ENCODE data around the gene B3GAT1. TPM values are rescaled to one million over a fixed set of nuclear protein-coding genes. Genes with fewer than 3 reads are reported as not detected.

Gene B3GAT1
- polyA plus RNA-seq, 1 of the 3 experiments (the other 2 are of a cell fraction) = 0.15 TPM

GRCh38 chr11:134404575-134405341 lies 7.3 kb downstream of the B3GAT1 start:
- no peaks in the 10 kb centered on the region for H3F3A ChIP-seq (replicated peaks; ENCODE audit: insufficient read depth)
- CTCF ChIA-PET = interaction anchor here (0.6 to 1.9 kb wide), 2 partner anchors 103 to 175 kb away, joined by 3 to 5 read pairs; no protein-coding TSS in a partner anchor
- H4K20me1 ChIP-seq (ENCODE audit: insufficient read depth) = no peaks in the 10 kb centered on the region
- no peak overlapping the region for H2AFZ ChIP-seq (ENCODE audit: low read depth)
- no peak for TF ChIP-seq RFX5 (IDR thresholded peaks at IDR 0.05; ENCODE audit: low read length)
- no peak for TF ChIP-seq YY1 (IDR thresholded peaks at IDR 0.05; ENCODE audit: low read depth)
- no peak for TF ChIP-seq JUND (IDR thresholded peaks at IDR 0.05)
- no peak overlapping the region for H3K9ac ChIP-seq
- no peak overlapping the region for H3K4me2 ChIP-seq
- H3K36me3 ChIP-seq (replicated peaks in 1 of 2; ENCODE audit: control insufficient read depth in 1 of 2, insufficient read depth in 2 of 2, low read length in 1 of 2) = no peaks in the 10 kb centered on the region
- peak; percentile 27 for DNase-seq
- H3K4me1 ChIP-seq (ENCODE audit: control insufficient read depth in 1 of 2, insufficient read depth in 2 of 2, low read depth in 1 of 2, low read length in 1 of 2) = peaks cover 0 to 5% of the 10 kb centered on the region in 2 experiments; a peak in 1 of 4 replicates
- no peaks in the 10 kb centered on the region for H3K27me3 ChIP-seq (ENCODE audit: insufficient read depth)
- WGBS (ENCODE audit: low lambda C conversion rate) = 63% methylated on average over 16 of the region's 30 CpGs
- no peaks in the 10 kb centered on the region for H3K79me2 ChIP-seq (ENCODE audit: insufficient read depth)
- no peaks in the 10 kb centered on the region for H3K9me2 ChIP-seq
- no peak overlapping the region for H3K4me3 ChIP-seq (ENCODE audit: low read depth in 2 of 2, low read length in 1 of 2)
- POLR2A ChIA-PET = no interaction called here
- no peaks in the 10 kb centered on the region for H3K9me3 ChIP-seq
- no peak overlapping the region for H3K27ac ChIP-seq (ENCODE audit: low read depth in 2 of 2, low read length in 1 of 2)

- no peak overlapping the region for H3K27ac ChIP-seq (ENCODE audit: low read depth in 2 of 2, low read length in 1 of 2)
These were observed 9.1 kb downstream of the B3GAT1 start for GRCh38 chr11:134402910-134403309.

GRCh38 chr11:134401825-134402809 lies 9.9 kb downstream of the B3GAT1 start:
- TF ChIP-seq SIN3A (IDR thresholded peaks at IDR 0.05; ENCODE audit: borderline replicate concordance, low read depth, low read length) (no peak), ELF1 (IDR thresholded peaks at IDR 0.05) (no peak), USF1 (IDR thresholded peaks at IDR 0.05; ENCODE audit: borderline replicate concordance, low read depth) (no peak), RFX5 (IDR thresholded peaks at IDR 0.05; ENCODE audit: low read length) (no peak), FOSL2 (IDR thresholded peaks at IDR 0.05; ENCODE audit: borderline replicate concordance, low read depth) (no peak), RXRA (IDR thresholded peaks at IDR 0.05; ENCODE audit: borderline replicate concordance, low read depth) (no peak), CHD2 (IDR thresholded peaks at IDR 0.05; ENCODE audit: low read length, partially characterized antibody) (no peak), IRF3 (IDR thresholded peaks at IDR 0.05; ENCODE audit: low read depth, low read length) (no peak), EP300 (IDR thresholded peaks at IDR 0.05; ENCODE audit: borderline replicate concordance in 1 of 2, low read depth in 1 of 2, low read length in 1 of 2) (no peak), MXI1 (IDR thresholded peaks at IDR 0.05; ENCODE audit: low read depth, low read length) (no peak), FOXM1 (IDR thresholded peaks at IDR 0.05; ENCODE audit: low read depth) (no peak), POLR2AphosphoS5 (IDR thresholded peaks at IDR 0.05; ENCODE audit: low read depth, low read length) (no peak), YY1 (IDR thresholded peaks at IDR 0.05; ENCODE audit: low read depth) (no peak)
- no peaks in the 10 kb centered on the region for H3K9me2 ChIP-seq
- no peaks in the 10 kb centered on the region for H3K27me3 ChIP-seq (ENCODE audit: insufficient read depth)
- no peak overlapping the region for H3K27ac ChIP-seq (ENCODE audit: low read depth in 2 of 2, low read length in 1 of 2)
- no peaks in the 10 kb centered on the region for H3K36me3 ChIP-seq (replicated peaks in 1 of 2; ENCODE audit: control insufficient read depth in 1 of 2, insufficient read depth in 2 of 2, low read length in 1 of 2)
- H3K9me3 ChIP-seq = no peaks in the 10 kb centered on the region
- no peak for DNase-seq
- POLR2A ChIA-PET = no interaction called here
- 64% methylated on average over 10 of the region's 19 CpGs for WGBS (ENCODE audit: low lambda C conversion rate)
- H2AFZ ChIP-seq (ENCODE audit: low read depth) = no peak overlapping the region
- no peak overlapping the region for H3K9ac ChIP-seq
- no peaks in the 10 kb centered on the region for H3F3A ChIP-seq (replicated peaks; ENCODE audit: insufficient read depth)
- peaks cover 0 to 16% of the 10 kb centered on the region in 2 experiments; a peak in 1 of 4 replicates for H3K4me1 ChIP-seq (ENCODE audit: control insufficient read depth in 1 of 2, insufficient read depth in 2 of 2, low read depth in 1 of 2, low read length in 1 of 2)
- no peak overlapping the region for H3K4me3 ChIP-seq (ENCODE audit: low read depth in 2 of 2, low read length in 1 of 2)
- no peak overlapping the region for H3K4me2 ChIP-seq
- H4K20me1 ChIP-seq (ENCODE audit: insufficient read depth) = no peaks in the 10 kb centered on the region
- no peaks in the 10 kb centered on the region for H3K79me2 ChIP-seq (ENCODE audit: insufficient read depth)
- CTCF ChIA-PET = interaction anchor here (1.4 kb wide), 1 partner anchor 10 kb away, joined by 4 read pairs; the partner anchor contains the start of gene B3GAT1

More at GRCh38 chr11:134402910-134403309, 9.1 kb downstream of the B3GAT1 start:
- no peaks in the 10 kb centered on the region for H3K36me3 ChIP-seq (replicated peaks in 1 of 2; ENCODE audit: control insufficient read depth in 1 of 2, insufficient read depth in 2 of 2, low read length in 1 of 2)
- no peak for DNase-seq
- H3K4me1 ChIP-seq (ENCODE audit: control insufficient read depth in 1 of 2, insufficient read depth in 2 of 2, low read depth in 1 of 2, low read length in 1 of 2) = peaks cover 0 to 17% of the 10 kb centered on the region in 2 experiments; a peak in 1 of 4 replicates
- no peaks in the 10 kb centered on the region for H3K79me2 ChIP-seq (ENCODE audit: insufficient read depth)
- no peak overlapping the region for H3K4me3 ChIP-seq (ENCODE audit: low read depth in 2 of 2, low read length in 1 of 2)
- H3K9me2 ChIP-seq = no peaks in the 10 kb centered on the region
- H4K20me1 ChIP-seq (ENCODE audit: insufficient read depth) = no peaks in the 10 kb centered on the region
- no peaks in the 10 kb centered on the region for H3K9me3 ChIP-seq
- H3F3A ChIP-seq (replicated peaks; ENCODE audit: insufficient read depth) = no peaks in the 10 kb centered on the region
- WGBS (ENCODE audit: low lambda C conversion rate) = 59% methylated on average over 10 of the region's 12 CpGs
- no peak for TF ChIP-seq GATA2 (CRISPR knock-in tag; IDR thresholded peaks at IDR 0.05)
- no peak overlapping the region for H3K9ac ChIP-seq
- H3K4me2 ChIP-seq = no peak overlapping the region
- H2AFZ ChIP-seq (ENCODE audit: low read depth) = no peak overlapping the region
- CTCF ChIA-PET = no interaction called here
- POLR2A ChIA-PET = no interaction called here
- H3K27me3 ChIP-seq (ENCODE audit: insufficient read depth) = no peaks in the 10 kb centered on the region

Measured in SK-N-SH (cell line).